WTC11 (cell line): ENCODE measurements around the gene KMT2D. TPM values are rescaled to one million over a fixed set of nuclear protein-coding genes. Genes with fewer than 3 reads are reported as not detected.

Experiments
- CBFB ChIP-seq: sonication (generic); formaldehyde crosslinking; IDR thresholded peaks from 2 replicates; pipeline ENCODE4 v1.8.1; 2022; ENCODE audit warnings: mild to moderate bottlenecking, low read depth, missing genetic modification reagents
- ELF4 ChIP-seq: sonication (generic); formaldehyde crosslinking; IDR thresholded peaks from 2 replicates; pipeline ENCODE4 v1.8.1; 2022; ENCODE audit warnings: low read depth, mild to moderate bottlenecking, moderate library complexity, missing genetic modification reagents
- FOXJ3 ChIP-seq: sonication (generic); formaldehyde crosslinking; IDR thresholded peaks from 2 replicates; pipeline ENCODE4 v1.9.0; 2021; ENCODE audit warnings: missing genetic modification reagents, mild to moderate bottlenecking, borderline replicate concordance
- FOXK1 ChIP-seq: sonication (generic); formaldehyde crosslinking; IDR thresholded peaks from 2 replicates; pipeline ENCODE4 v1.8.0; 2022; ENCODE audit warnings: mild to moderate bottlenecking, moderate library complexity, missing genetic modification reagents
- FOXP1 ChIP-seq: sonication (generic); formaldehyde crosslinking; IDR thresholded peaks from 2 replicates; pipeline ENCODE4 v1.8.0; 2022; ENCODE audit warnings: missing genetic modification reagents, mild to moderate bottlenecking, moderate library complexity, borderline replicate concordance
- GABPB1 ChIP-seq: sonication (generic); formaldehyde crosslinking; IDR thresholded peaks from 2 replicates; pipeline ENCODE4 v1.8.1; 2023; ENCODE audit warnings: mild to moderate bottlenecking, missing genetic modification reagents
- IRF2 ChIP-seq: sonication (generic); formaldehyde crosslinking; IDR thresholded peaks from 2 replicates; pipeline ENCODE4 v1.8.0; 2022; ENCODE audit warnings: low read depth, missing genetic modification reagents, borderline replicate concordance
- MXD4 ChIP-seq: fragments of 250-450 bp; sonication (Bioruptor Pico); IDR thresholded peaks from 2 replicates; pipeline ENCODE4 v1.8.0; 2021; ENCODE audit warnings: mild to moderate bottlenecking, moderate library complexity, borderline replicate concordance
- NFE2L1 ChIP-seq: sonication (generic); formaldehyde crosslinking; IDR thresholded peaks from 2 replicates; pipeline ENCODE4 v1.8.1; 2023; ENCODE audit warnings: missing genetic modification reagents
- TEAD1 ChIP-seq: sonication (generic); formaldehyde crosslinking; IDR thresholded peaks from 2 replicates; pipeline ENCODE4 v1.8.0; 2022; ENCODE audit warnings: mild to moderate bottlenecking, missing genetic modification reagents
- TEAD4 ChIP-seq: sonication (generic); formaldehyde crosslinking; IDR thresholded peaks from 2 replicates; pipeline ENCODE4 v1.8.0; 2022; ENCODE audit warnings: mild to moderate bottlenecking, missing genetic modification reagents
- ZNF138 ChIP-seq: sonication (generic); formaldehyde crosslinking; conservative IDR thresholded peaks from 2 replicates; pipeline ENCODE4 v1.8.1; 2022; ENCODE audit warnings: mild to moderate bottlenecking, moderate library complexity, missing genetic modification reagents
- ZNF219 ChIP-seq: sonication (generic); formaldehyde crosslinking; IDR thresholded peaks from 2 replicates; pipeline ENCODE4 v1.8.0; 2023; ENCODE audit warnings: missing genetic modification reagents, mild to moderate bottlenecking, borderline replicate concordance
- ZNF317 ChIP-seq: sonication (generic); formaldehyde crosslinking; IDR thresholded peaks from 2 replicates; pipeline ENCODE4 v1.8.1; 2023; ENCODE audit warnings: low read depth, mild to moderate bottlenecking, moderate library complexity, missing genetic modification reagents, borderline replicate concordance
- ZNF396 ChIP-seq: fragments of 250-450 bp; sonication (Bioruptor Pico); IDR thresholded peaks from 2 replicates; pipeline ENCODE4 v1.8.0; 2021; ENCODE audit warnings: mild to moderate bottlenecking, moderate library complexity, borderline replicate concordance
- total RNA-seq: library from RNA; stranded (reverse); gene quantifications from 3 replicates; pipeline ENCODE4 v1.2.3, GENCODE V29; 2021
- TF ChIP-seq, protein P1 (sequence below): fragments of 200-600 bp; IDR thresholded peaks from 2 replicates; pipeline ENCODE4 v1.8.0; 2022; ENCODE audit warnings: antibody characterized with exemption
- TF ChIP-seq, protein P2 (sequence below): fragments of 250-450 bp; sonication (Bioruptor Pico); conservative IDR thresholded peaks from 2 replicates; pipeline ENCODE4 v1.9.0; 2021; ENCODE audit warnings: mild to moderate bottlenecking
- TF ChIP-seq, protein P3 (sequence below): sonication (generic); formaldehyde crosslinking; IDR thresholded peaks from 2 replicates; pipeline ENCODE4 v1.8.1; 2023; ENCODE audit warnings: mild to moderate bottlenecking, missing genetic modification reagents
- TF ChIP-seq, protein P4 (sequence below): sonication (generic); formaldehyde crosslinking; IDR thresholded peaks from 2 replicates; pipeline ENCODE4 v1.8.1; 2023; ENCODE audit warnings: mild to moderate bottlenecking, missing genetic modification reagents, moderate library complexity
- TF ChIP-seq, protein P5 (sequence below): sonication (generic); formaldehyde crosslinking; IDR thresholded peaks from 2 replicates; pipeline ENCODE4 v1.8.0; 2022; ENCODE audit warnings: missing genetic modification reagents
- TF ChIP-seq, protein P6 (sequence below): sonication (generic); formaldehyde crosslinking; IDR thresholded peaks from 2 replicates; pipeline ENCODE4 v1.8.0; 2022; ENCODE audit warnings: mild to moderate bottlenecking, missing genetic modification reagents
- TF ChIP-seq, protein P7 (sequence below): fragments of 250-450 bp; sonication (Bioruptor Pico); IDR thresholded peaks from 2 replicates; pipeline ENCODE4 v1.9.0; 2021; ENCODE audit warnings: mild to moderate bottlenecking

The KMT2D gene
- total RNA-seq, 1 experiment from 2014 or later = 101 TPM

DNA sequence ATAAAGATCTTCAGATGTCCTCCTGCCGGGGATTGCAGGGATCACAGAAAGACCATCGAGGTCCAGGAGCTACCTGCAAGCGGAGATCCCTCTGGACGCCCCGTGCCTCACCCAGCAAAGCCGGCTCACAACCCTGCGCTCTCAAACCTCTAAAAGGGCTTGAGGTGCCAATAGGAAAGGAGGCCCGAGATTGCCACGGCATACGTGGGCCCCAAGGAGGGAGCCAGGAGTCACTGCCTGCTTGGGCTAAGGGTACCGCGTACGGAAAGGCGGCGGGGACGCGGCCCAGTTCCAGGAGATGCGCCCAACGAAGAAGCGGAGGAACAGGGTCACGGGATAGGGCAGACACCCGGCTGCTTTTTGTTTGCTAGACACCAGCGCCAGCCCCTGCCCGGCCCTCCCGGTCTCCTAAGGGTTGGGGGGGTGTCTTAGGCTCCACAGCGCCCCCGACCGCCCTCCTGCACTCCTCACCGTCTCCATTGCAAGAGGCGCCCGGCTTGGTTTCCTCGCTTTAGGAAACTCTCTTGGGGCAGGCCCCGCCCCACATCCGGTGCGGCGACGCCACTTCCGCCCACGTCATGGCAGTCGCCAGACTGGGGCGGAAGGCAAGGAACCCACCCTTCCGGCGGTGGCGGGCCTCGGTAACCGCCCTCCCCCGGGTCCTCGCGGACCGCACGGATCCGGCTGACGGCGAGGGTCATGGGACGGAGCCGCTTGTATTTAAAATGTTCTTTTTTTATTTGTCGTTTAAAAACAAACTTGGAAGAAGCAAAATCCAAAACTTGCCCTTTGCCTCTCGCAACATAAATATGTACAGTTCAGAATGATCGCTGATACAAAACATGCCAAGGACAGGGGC is 42.1 kb downstream of the KMT2D start, which contains the start of gene PRKAG1 (continued):
- TF ChIP-seq IRF2 (CRISPR knock-in tag) (no peak), ZNF138 (CRISPR knock-in tag) (no peak; the same call in 1 of the 2 replicates), TEAD1 (peak; percentile 92), ELF4 (CRISPR knock-in tag) (no peak), FOXK1 (CRISPR knock-in tag) (no peak), ZNF317 (no peak), FOXJ3 (CRISPR knock-in tag) (no peak), ZNF219 (no peak), MXD4 (CRISPR knock-in tag) (no peak), NFE2L1 (no peak), TEAD4 (no peak), ZNF396 (no peak), GABPB1 (peak; percentile 52; the same call in 1 of the 2 replicates), FOXP1 (peak; percentile 52; the same call in 1 of the 2 replicates), CBFB (CRISPR knock-in tag) (0 out of 2 replicates have a peak, but pooled peaks have one; percentile 76)
- TF ChIP-seq, protein P1, sequence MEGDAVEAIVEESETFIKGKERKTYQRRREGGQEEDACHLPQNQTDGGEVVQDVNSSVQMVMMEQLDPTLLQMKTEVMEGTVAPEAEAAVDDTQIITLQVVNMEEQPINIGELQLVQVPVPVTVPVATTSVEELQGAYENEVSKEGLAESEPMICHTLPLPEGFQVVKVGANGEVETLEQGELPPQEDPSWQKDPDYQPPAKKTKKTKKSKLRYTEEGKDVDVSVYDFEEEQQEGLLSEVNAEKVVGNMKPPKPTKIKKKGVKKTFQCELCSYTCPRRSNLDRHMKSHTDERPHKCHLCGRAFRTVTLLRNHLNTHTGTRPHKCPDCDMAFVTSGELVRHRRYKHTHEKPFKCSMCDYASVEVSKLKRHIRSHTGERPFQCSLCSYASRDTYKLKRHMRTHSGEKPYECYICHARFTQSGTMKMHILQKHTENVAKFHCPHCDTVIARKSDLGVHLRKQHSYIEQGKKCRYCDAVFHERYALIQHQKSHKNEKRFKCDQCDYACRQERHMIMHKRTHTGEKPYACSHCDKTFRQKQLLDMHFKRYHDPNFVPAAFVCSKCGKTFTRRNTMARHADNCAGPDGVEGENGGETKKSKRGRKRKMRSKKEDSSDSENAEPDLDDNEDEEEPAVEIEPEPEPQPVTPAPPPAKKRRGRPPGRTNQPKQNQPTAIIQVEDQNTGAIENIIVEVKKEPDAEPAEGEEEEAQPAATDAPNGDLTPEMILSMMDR = no peak
- TF ChIP-seq, protein P2, sequence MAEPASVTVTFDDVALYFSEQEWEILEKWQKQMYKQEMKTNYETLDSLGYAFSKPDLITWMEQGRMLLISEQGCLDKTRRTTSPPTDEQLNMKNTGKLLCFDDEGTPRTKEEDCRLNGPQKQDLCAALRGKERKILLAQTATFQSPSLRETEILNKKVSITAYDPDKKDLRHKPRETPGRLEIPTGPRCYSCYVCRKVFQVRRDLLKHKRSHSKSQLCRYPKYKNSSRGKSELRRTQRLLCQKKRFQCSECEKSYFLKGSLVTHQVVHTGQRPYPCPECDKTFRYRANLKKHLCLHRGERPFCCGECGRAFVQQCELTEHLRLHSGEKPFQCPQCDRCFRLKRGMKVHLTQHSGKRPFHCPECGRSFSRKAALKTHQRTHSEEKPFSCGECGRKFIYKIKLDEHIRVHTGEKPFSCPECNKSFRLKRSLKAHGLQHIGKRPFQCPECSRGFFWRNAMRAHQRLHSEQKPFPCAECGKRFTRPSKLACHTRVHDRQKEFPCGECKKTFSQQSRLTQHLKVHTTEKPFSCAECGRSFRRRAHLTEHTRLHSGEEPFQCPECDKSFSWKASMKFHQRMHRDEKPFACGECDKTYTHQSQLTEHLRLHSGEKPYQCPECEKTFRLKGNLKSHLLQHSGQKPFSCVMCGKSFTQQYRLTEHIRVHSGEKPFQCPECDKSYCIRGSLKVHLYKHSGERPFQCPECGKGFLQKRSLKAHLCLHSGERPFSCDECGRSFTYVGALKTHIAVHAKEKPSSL = 0 out of 2 replicates have a peak, but pooled peaks have one; percentile 39
- TF ChIP-seq, protein P3, sequence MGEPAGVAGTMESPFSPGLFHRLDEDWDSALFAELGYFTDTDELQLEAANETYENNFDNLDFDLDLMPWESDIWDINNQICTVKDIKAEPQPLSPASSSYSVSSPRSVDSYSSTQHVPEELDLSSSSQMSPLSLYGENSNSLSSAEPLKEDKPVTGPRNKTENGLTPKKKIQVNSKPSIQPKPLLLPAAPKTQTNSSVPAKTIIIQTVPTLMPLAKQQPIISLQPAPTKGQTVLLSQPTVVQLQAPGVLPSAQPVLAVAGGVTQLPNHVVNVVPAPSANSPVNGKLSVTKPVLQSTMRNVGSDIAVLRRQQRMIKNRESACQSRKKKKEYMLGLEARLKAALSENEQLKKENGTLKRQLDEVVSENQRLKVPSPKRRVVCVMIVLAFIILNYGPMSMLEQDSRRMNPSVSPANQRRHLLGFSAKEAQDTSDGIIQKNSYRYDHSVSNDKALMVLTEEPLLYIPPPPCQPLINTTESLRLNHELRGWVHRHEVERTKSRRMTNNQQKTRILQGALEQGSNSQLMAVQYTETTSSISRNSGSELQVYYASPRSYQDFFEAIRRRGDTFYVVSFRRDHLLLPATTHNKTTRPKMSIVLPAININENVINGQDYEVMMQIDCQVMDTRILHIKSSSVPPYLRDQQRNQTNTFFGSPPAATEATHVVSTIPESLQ = no peak
- TF ChIP-seq, protein P4, sequence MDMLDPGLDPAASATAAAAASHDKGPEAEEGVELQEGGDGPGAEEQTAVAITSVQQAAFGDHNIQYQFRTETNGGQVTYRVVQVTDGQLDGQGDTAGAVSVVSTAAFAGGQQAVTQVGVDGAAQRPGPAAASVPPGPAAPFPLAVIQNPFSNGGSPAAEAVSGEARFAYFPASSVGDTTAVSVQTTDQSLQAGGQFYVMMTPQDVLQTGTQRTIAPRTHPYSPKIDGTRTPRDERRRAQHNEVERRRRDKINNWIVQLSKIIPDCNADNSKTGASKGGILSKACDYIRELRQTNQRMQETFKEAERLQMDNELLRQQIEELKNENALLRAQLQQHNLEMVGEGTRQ (CRISPR knock-in tag) = peak; percentile 37; the same call in 1 of the 2 replicates
- TF ChIP-seq, protein P5, sequence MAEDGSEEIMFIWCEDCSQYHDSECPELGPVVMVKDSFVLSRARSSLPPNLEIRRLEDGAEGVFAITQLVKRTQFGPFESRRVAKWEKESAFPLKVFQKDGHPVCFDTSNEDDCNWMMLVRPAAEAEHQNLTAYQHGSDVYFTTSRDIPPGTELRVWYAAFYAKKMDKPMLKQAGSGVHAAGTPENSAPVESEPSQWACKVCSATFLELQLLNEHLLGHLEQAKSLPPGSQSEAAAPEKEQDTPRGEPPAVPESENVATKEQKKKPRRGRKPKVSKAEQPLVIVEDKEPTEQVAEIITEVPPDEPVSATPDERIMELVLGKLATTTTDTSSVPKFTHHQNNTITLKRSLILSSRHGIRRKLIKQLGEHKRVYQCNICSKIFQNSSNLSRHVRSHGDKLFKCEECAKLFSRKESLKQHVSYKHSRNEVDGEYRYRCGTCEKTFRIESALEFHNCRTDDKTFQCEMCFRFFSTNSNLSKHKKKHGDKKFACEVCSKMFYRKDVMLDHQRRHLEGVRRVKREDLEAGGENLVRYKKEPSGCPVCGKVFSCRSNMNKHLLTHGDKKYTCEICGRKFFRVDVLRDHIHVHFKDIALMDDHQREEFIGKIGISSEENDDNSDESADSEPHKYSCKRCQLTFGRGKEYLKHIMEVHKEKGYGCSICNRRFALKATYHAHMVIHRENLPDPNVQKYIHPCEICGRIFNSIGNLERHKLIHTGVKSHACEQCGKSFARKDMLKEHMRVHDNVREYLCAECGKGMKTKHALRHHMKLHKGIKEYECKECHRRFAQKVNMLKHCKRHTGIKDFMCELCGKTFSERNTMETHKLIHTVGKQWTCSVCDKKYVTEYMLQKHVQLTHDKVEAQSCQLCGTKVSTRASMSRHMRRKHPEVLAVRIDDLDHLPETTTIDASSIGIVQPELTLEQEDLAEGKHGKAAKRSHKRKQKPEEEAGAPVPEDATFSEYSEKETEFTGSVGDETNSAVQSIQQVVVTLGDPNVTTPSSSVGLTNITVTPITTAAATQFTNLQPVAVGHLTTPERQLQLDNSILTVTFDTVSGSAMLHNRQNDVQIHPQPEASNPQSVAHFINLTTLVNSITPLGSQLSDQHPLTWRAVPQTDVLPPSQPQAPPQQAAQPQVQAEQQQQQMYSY (CRISPR knock-in tag) = no peak
- TF ChIP-seq, protein P6, sequence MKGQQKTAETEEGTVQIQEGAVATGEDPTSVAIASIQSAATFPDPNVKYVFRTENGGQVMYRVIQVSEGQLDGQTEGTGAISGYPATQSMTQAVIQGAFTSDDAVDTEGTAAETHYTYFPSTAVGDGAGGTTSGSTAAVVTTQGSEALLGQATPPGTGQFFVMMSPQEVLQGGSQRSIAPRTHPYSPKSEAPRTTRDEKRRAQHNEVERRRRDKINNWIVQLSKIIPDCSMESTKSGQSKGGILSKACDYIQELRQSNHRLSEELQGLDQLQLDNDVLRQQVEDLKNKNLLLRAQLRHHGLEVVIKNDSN (CRISPR knock-in tag) = peak; percentile 41; the same call in 1 of the 2 replicates
- TF ChIP-seq, protein P7, sequence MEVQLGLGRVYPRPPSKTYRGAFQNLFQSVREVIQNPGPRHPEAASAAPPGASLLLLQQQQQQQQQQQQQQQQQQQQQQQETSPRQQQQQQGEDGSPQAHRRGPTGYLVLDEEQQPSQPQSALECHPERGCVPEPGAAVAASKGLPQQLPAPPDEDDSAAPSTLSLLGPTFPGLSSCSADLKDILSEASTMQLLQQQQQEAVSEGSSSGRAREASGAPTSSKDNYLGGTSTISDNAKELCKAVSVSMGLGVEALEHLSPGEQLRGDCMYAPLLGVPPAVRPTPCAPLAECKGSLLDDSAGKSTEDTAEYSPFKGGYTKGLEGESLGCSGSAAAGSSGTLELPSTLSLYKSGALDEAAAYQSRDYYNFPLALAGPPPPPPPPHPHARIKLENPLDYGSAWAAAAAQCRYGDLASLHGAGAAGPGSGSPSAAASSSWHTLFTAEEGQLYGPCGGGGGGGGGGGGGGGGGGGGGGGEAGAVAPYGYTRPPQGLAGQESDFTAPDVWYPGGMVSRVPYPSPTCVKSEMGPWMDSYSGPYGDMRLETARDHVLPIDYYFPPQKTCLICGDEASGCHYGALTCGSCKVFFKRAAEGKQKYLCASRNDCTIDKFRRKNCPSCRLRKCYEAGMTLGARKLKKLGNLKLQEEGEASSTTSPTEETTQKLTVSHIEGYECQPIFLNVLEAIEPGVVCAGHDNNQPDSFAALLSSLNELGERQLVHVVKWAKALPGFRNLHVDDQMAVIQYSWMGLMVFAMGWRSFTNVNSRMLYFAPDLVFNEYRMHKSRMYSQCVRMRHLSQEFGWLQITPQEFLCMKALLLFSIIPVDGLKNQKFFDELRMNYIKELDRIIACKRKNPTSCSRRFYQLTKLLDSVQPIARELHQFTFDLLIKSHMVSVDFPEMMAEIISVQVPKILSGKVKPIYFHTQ (CRISPR knock-in tag) = no peak
